Activated T-cell treated with anti-CD3 and anti-CD28 coated beads, Interleukin-2, amount 50 U/mL, for 24 hours (primary cell): Measurements from ENCODE around the gene SEC63.
A peak's percentile ranks its signal among the peaks of the same experiment; 100 is the strongest.

Experiments used
- DNase-seq: peaks from one replicate; pipeline ENCODE4 v3.0.0-alpha.2; 2020
- H3K27ac Mint-ChIP-seq: 2 replicates; pipeline ENCODE4 v1.8.0; 2020; ENCODE audit warnings: mild to moderate bottlenecking, mixed read lengths
- H3K27me3 Mint-ChIP-seq: 2 replicates; pipeline ENCODE4 v1.8.0; 2020; ENCODE audit warnings: mixed read lengths
- H3K36me3 Mint-ChIP-seq: 2 replicates; pipeline ENCODE4 v1.8.0; 2020; ENCODE audit warnings: low read depth, mixed read lengths
- H3K4me1 Mint-ChIP-seq: 2 replicates; pipeline ENCODE4 v1.8.0; 2020; ENCODE audit warnings: low read depth, mixed read lengths
- H3K4me3 Mint-ChIP-seq: 2 replicates; pipeline ENCODE4 v1.8.0; 2020; ENCODE audit warnings: mild to moderate bottlenecking, moderate library complexity, mixed read lengths
- H3K9me3 Mint-ChIP-seq: 2 replicates; pipeline ENCODE4 v1.8.0; 2020; ENCODE audit warnings: mixed read lengths

Gene SEC63

GRCh38 chr6:107843400-107843799 is 114.6 kb downstream of the SEC63 start:
- DNase-seq = no peak
- Mint-ChIP-seq H3K27ac (peak overlapping the region; percentile 0), H3K27me3 (no peaks in the 10 kb centered on the region), H3K4me1 (peaks cover 22% of the 10 kb centered on the region), H3K9me3 (no peaks in the 10 kb centered on the region), H3K4me3 (no peak overlapping the region), H3K36me3 (no peaks in the 10 kb centered on the region)

- no peak for DNase-seq
- H3K4me1 Mint-ChIP-seq = peaks cover 11% of the 10 kb centered on the region
- H3K9me3 Mint-ChIP-seq = no peaks in the 10 kb centered on the region
- no peak overlapping the region for H3K27ac Mint-ChIP-seq
- H3K4me3 Mint-ChIP-seq = no peak overlapping the region
- no peaks in the 10 kb centered on the region for H3K27me3 Mint-ChIP-seq
- H3K36me3 Mint-ChIP-seq = no peaks in the 10 kb centered on the region
These were observed 116.7 kb downstream of the SEC63 start for GRCh38 chr6:107841275-107841670.

DNA sequence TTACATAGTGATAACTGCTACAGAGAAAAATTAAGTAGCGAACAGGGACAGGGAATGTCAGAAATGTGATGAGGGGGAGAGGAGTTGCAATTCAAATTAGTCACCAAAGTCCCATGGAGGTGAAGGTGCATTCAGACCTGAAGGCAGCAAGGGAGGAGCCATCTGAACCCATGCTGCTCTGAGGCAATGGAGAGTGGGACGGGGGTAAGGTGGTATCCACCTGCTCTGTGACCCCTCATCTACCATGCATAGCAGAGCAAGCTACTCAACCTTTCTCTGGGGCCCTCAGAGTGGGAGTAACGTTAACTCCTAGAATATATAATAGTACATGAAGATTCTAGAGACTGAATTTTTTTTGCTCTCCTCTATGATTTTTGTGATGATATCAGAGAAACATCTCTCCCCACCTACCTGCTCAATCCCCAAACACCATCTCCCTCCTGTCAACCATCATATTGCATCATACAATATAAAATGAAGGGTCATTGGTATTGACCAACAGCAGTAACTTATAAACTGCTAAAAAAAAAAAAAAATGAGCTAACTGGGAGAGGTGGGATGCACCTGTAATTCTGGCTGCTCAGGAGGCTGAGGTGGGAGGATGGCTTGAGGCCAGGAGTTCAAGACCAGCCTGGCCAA is 117.3 kb downstream of the SEC63 start:
- DNase-seq = no peak
- no peak overlapping the region for H3K4me3 Mint-ChIP-seq
- no peaks in the 10 kb centered on the region for H3K27me3 Mint-ChIP-seq
- no peaks in the 10 kb centered on the region for H3K9me3 Mint-ChIP-seq
- peaks cover 11% of the 10 kb centered on the region for H3K4me1 Mint-ChIP-seq
- H3K27ac Mint-ChIP-seq = no peak overlapping the region
- no peaks in the 10 kb centered on the region for H3K36me3 Mint-ChIP-seq

DNA sequence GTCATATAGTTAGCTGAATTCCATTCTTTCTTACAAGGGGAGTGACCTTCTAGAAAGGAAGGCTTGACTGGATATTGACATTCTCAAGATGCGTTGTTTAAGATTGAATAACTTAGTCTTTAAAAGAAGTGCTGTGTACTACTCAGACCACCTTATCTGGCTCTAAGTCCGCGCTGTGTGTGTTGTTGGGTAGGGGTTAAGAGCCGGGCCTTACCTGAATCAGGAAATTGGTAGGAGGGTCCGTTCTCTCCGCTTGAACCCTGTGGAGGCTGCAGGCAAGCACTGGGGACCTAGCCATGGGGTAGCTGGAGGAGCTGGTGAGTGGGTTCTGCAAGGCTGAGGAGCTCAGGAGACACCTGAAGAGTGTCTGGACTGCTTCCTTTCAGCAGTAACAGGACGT is 124.9 kb downstream of the SEC63 start:
- no peak for DNase-seq
- Mint-ChIP-seq H3K4me3 (no peak overlapping the region), H3K9me3 (no peaks in the 10 kb centered on the region), H3K27me3 (no peaks in the 10 kb centered on the region), H3K36me3 (no peaks in the 10 kb centered on the region), H3K27ac (no peak overlapping the region), H3K4me1 (peaks cover 20% of the 10 kb centered on the region)

DNA sequence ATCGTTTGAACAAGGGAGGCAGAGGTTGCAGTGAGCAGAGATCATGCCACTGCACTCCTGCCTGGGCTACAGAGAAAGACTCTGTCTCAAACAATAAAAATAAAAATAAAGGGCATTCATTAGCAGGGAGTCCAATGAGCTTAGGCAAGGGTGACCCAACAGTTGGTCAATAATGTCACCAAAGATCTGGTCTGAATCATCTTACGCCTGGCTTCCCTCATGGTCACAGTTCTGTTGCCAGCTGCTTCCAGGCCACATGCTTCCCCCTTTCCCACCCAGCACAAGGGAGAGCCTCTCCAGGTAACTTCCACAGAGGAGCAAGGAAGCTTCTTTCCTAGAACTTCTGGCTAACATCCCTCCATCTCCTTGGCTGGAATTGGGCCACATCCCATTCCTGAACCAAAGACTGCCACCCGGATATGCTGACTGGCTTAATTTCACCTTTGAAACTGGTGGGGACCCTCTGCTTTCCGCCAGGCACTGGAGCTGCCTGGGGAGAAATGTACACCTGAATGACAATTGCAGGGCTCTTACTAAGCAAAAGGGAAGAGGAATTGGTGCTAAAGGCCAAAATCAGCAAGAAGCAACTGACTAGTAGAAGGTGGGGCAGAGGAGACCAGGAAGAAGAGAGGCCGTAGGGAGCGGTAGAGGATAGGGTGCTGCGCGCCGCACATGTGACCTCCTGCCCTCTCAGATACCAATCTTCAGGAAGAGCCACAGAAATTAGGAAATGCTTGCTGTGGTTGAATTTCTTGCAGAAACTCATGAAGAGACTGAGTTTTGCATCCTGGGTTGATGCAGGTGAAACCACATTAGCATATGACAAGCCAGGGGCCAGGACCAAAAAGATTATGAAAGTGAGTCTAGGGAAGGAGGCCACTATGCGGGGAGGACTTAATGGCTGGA is 125.6 kb downstream of the SEC63 start:
- no peaks in the 10 kb centered on the region for H3K9me3 Mint-ChIP-seq
- peaks cover 28% of the 10 kb centered on the region for H3K4me1 Mint-ChIP-seq
- H3K4me3 Mint-ChIP-seq = no peak overlapping the region
- H3K36me3 Mint-ChIP-seq = no peaks in the 10 kb centered on the region
- DNase-seq = no peak
- H3K27ac Mint-ChIP-seq = no peak overlapping the region
- H3K27me3 Mint-ChIP-seq = no peaks in the 10 kb centered on the region

DNA sequence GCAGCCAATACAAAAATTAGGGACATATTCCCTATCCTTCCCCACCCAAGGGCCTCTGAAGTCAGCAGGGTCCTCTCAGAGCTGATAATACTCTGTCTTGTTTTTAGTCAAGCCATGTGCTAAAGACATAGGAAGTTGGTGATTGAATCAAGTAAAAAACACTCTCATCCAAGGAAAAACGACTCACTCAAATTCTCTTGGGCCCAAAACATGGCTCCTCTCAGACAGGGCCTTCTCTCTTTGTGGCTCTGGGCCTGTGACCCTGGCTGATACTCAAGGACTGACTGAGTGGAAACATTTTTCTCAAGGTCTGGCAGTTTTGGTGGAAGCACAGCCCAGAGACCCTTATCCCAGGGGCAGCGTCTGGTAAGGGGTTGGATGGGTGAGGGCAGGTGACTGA is 127.9 kb downstream of the SEC63 start:
- no peaks in the 10 kb centered on the region for H3K36me3 Mint-ChIP-seq
- no peak overlapping the region for H3K4me3 Mint-ChIP-seq
- no peaks in the 10 kb centered on the region for H3K27me3 Mint-ChIP-seq
- H3K9me3 Mint-ChIP-seq = no peaks in the 10 kb centered on the region
- no peak overlapping the region for H3K27ac Mint-ChIP-seq
- peaks cover 30% of the 10 kb centered on the region for H3K4me1 Mint-ChIP-seq
- DNase-seq = no peak

DNA sequence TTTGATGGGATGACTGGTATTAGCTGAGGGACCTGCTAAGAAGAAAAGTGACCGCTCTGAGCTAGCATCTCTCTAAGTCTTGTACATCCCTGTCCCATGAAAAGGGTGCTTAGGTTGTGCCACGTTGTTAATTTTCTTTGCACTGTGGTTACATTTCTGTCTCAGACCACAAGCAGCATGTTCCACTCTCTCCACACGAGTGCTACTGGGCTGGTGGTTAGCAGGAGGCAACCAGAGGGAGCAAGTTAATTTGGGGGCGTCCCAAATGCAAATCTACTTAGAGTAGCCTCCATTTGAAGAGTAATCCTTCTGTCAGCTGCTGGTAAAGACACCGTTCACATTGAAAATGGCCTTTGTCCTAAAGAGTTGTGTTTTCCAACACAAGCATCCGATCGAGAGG is 130.5 kb downstream of the SEC63 start:
- H3K4me1 Mint-ChIP-seq = peaks cover 48% of the 10 kb centered on the region
- no peak for DNase-seq
- no peaks in the 10 kb centered on the region for H3K36me3 Mint-ChIP-seq
- peak overlapping the region; percentile 26 for H3K27ac Mint-ChIP-seq
- H3K9me3 Mint-ChIP-seq = no peaks in the 10 kb centered on the region
- H3K27me3 Mint-ChIP-seq = no peaks in the 10 kb centered on the region
- H3K4me3 Mint-ChIP-seq = no peak overlapping the region

DNA sequence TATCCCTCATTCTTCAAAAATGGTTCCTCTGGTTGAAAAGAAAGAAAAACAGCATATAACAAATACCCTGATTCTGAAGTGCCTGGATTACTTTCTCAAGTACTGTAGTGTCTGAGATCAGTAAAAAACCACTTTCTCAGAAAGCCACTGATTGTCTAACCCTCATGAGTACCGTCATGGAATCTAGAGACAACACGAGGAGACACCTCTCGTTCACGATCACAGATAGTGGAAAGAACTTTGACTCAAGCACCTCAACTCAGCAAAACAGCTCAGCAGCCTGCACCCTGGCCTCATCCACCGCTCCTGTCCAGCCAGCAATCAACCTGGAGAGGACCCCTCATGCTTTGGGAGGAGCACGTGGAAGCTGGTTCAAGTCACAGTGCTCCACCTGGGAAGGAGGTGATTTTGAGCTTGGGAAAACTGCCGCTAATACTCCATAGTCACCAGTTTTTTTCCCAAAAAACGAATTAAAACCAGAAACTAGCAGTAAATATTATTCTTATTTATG is 134.9 kb downstream of the SEC63 start:
- peak overlapping the region; percentile 94 for H3K27ac Mint-ChIP-seq
- peak overlapping the region; percentile 83 for H3K4me3 Mint-ChIP-seq
- peak; percentile 65 for DNase-seq
- no peaks in the 10 kb centered on the region for H3K36me3 Mint-ChIP-seq
- peaks cover 77% of the 10 kb centered on the region for H3K4me1 Mint-ChIP-seq
- H3K9me3 Mint-ChIP-seq = no peaks in the 10 kb centered on the region
- no peaks in the 10 kb centered on the region for H3K27me3 Mint-ChIP-seq

DNA sequence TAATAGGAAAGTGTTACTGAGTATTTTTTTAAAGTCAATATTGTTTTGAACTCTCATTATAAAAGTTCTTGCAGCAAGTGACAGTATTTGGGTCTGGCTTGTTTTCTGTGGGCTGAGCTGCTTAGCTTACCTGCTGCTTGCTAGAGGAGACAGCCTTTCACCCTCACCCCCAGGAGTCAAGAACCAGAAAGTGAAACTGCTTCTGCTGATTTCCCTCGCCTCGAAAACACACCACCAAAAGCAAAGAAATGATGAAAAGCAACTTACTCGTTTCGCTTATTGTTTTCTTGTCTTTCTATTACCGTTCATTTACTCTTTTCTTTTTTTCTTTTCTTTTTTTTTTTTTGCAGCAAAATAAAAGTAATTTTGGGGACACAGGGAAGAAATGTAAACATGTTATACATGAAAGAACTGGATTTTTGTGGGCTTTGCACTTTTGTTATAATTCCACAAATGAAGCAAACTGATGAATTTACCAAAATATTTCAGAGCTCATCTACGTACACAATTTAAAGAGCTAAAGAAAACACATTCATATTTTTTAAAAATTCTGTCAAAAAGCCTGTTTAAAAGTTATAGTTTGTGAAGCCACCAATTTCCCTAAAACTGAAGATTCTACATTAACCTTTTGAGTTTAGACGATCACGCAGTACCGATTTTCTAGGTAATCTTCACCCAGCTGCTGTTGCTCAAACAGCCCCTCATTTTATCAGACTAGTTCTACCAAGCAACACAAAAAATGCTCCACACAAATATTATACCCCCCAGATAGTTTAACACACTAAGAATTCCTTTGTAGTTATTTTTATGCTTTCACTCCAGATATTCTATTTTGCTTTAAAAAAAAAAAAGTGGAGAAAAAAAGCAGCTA is 135.6 kb downstream of the SEC63 start:
- DNase-seq = no peak
- peak overlapping the region; percentile 83 for H3K4me3 Mint-ChIP-seq
- no peaks in the 10 kb centered on the region for H3K36me3 Mint-ChIP-seq
- no peaks in the 10 kb centered on the region for H3K9me3 Mint-ChIP-seq
- no peaks in the 10 kb centered on the region for H3K27me3 Mint-ChIP-seq
- H3K4me1 Mint-ChIP-seq = peaks cover 77% of the 10 kb centered on the region
- H3K27ac Mint-ChIP-seq = peak overlapping the region; percentile 94

DNA sequence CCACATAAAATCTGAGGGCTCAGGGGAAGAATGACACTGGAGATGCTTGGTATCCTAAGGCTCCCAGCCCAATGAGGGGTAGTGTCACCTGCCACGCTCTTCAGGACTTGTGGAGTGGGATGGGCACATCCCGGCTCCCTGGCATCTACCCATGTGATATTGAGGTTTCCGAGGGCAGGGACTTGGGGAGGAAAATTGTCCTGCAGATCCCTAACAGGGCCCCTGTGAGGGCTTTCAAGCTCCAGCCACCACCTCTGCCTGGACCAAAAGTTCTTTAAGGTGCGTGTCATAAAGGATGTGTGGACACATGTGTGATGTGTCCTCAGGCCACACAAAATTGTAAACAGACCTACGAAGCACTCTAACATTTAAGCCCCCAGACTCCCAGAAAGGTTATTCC is 136.4 kb downstream of the SEC63 start:
- Mint-ChIP-seq H3K4me1 (peaks cover 85% of the 10 kb centered on the region), H3K36me3 (no peaks in the 10 kb centered on the region), H3K4me3 (peak overlapping the region; percentile 83), H3K27me3 (no peaks in the 10 kb centered on the region), H3K9me3 (no peaks in the 10 kb centered on the region), H3K27ac (peak overlapping the region; percentile 94)
- no peak for DNase-seq

GRCh38 chr6:107820338-107821261 is 137.4 kb downstream of the SEC63 start:
- Mint-ChIP-seq H3K27me3 (no peaks in the 10 kb centered on the region), H3K27ac (peak overlapping the region; percentile 94), H3K36me3 (peaks cover 2% of the 10 kb centered on the region), H3K4me1 (peaks cover 93% of the 10 kb centered on the region), H3K4me3 (peak overlapping the region; percentile 83), H3K9me3 (no peaks in the 10 kb centered on the region)
- peak; percentile 57 for DNase-seq

- peaks cover 2% of the 10 kb centered on the region for H3K36me3 Mint-ChIP-seq
- H3K4me3 Mint-ChIP-seq = peak overlapping the region; percentile 83
- peak; percentile 52 for DNase-seq
- no peaks in the 10 kb centered on the region for H3K27me3 Mint-ChIP-seq
- H3K27ac Mint-ChIP-seq = peak overlapping the region; percentile 94
- H3K9me3 Mint-ChIP-seq = no peaks in the 10 kb centered on the region
- peaks cover 95% of the 10 kb centered on the region for H3K4me1 Mint-ChIP-seq
These were observed 138.1 kb downstream of the SEC63 start for GRCh38 chr6:107819964-107820337.

DNA sequence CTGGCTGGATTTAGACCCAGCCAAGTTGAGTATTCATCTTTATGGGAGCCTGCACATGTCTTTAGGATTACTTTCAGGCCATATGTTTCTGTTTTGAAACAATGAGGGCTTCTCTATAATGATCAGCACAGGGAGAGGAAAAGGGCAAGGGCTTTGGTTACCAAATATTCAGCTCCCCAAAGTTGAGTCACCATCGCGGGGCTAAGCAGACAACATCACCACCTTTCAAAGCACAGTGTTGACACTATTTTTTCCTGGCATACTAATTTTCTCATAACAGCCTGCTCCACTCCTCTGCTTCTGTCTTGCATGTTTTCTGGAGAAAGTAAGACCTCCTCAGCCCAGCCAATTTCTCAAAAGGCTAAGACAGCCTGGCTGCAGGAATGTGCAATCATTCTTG is 138.8 kb downstream of the SEC63 start:
- Mint-ChIP-seq H3K27ac (peak overlapping the region; percentile 94), H3K4me1 (peaks cover 87% of the 10 kb centered on the region)
- no peak for DNase-seq

More for the DNA sequence above, 138.8 kb downstream of the SEC63 start:
- peaks cover 4% of the 10 kb centered on the region for H3K36me3 Mint-ChIP-seq
- no peaks in the 10 kb centered on the region for H3K27me3 Mint-ChIP-seq
- peak overlapping the region; percentile 83 for H3K4me3 Mint-ChIP-seq
- H3K9me3 Mint-ChIP-seq = no peaks in the 10 kb centered on the region
